GM12873 (cell line): ENCODE data around the gene PHLDA2.

Experiments
- TF ChIP-seq, protein P1 (sequence below): IDR thresholded peaks from 2 replicates; pipeline ENCODE4 v1.5.1; 2012; ENCODE audit warnings: low read depth, mild to moderate bottlenecking, moderate library complexity, low read length, control low read depth; ENCODE audit not compliant: insufficient read depth; ENCODE audit errors: missing control alignments

Gene PHLDA2

DNA sequence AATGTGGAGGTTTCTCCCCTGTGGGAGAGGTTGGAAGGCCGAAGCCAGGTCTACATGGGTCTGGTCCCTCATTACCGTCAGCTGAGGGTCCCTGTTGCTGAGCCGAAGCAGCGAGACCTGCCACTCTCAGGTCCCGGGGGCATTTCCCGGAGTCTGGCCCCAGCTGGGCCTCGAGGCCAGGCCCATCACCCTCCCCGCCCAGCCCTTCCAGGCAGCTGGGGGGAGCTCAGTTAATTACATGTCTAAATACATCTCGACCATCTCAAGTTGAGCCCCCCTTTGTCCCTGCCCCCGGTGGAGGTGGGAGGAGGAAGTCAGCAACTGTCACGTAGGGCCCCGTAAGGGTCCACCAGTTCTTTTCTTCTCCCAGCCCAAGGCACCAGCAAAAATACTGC, 47.2 kb downstream of the PHLDA2 start:
- TF ChIP-seq, protein P1, sequence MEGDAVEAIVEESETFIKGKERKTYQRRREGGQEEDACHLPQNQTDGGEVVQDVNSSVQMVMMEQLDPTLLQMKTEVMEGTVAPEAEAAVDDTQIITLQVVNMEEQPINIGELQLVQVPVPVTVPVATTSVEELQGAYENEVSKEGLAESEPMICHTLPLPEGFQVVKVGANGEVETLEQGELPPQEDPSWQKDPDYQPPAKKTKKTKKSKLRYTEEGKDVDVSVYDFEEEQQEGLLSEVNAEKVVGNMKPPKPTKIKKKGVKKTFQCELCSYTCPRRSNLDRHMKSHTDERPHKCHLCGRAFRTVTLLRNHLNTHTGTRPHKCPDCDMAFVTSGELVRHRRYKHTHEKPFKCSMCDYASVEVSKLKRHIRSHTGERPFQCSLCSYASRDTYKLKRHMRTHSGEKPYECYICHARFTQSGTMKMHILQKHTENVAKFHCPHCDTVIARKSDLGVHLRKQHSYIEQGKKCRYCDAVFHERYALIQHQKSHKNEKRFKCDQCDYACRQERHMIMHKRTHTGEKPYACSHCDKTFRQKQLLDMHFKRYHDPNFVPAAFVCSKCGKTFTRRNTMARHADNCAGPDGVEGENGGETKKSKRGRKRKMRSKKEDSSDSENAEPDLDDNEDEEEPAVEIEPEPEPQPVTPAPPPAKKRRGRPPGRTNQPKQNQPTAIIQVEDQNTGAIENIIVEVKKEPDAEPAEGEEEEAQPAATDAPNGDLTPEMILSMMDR, result no peak

DNA sequence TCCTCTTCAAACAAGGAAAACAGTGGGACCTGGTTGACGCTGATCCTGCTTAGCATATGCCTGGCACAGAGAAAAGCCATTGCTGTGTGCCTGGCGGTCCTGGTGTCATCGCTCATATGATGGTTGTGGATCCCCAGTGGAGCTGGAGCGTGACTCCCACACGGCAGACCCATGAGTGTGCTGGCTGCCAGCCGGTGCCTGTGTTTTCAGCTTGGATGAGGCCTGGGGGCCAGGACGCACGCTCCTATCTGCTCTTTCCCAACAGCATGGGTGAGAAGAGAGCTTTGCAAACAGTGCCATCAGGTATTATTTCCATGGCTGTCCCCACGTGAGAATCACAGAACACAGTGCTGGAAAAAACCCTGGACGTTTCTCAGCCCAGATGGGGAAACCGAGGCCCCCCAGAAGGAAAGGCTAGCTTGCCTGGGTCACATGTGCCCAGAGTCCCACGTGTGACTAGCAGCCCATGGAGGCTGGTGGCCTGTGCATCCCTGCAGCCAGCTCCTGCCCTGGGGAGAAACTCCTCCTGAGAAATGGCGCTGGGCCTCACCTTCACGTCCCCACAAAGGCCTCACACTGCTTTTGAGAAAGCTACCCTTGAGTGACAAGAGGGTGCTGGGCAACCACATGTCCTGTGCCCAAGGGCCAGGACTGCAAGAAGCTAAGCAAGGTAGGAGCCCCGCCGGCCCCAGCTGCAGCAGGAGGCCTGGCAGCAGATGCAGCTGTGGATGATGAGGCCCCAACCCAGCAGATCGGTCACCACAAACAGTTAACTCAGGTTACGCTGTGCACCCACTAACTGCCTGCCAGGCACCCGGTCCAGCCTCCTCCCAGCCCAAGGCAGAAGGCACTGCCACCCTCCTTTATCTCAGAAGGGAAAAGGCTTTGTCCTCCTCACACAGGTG, 47.9 kb downstream of the PHLDA2 start:
- TF ChIP-seq, protein P1, result no peak

DNA sequence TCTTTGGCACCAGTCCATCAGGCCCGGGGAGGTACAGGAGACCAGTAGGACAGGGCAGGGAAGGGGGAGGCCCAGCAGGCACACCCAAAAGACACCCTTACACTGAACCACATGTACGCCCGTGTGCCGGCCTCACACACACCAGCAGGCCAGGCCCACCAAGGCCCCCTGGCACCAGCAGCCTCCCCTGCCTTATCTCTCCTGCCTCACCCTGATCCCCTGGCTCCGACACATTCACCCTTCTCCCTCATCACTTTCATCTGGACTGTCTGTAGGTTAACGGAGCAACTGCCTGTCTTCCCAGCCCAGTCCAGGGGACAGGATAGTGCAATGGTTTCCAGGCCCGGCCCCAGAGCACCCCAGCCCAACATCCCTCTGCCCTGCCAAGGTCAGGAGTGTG, 48.6 kb downstream of the PHLDA2 start:
- TF ChIP-seq, protein P1, result no peak

DNA sequence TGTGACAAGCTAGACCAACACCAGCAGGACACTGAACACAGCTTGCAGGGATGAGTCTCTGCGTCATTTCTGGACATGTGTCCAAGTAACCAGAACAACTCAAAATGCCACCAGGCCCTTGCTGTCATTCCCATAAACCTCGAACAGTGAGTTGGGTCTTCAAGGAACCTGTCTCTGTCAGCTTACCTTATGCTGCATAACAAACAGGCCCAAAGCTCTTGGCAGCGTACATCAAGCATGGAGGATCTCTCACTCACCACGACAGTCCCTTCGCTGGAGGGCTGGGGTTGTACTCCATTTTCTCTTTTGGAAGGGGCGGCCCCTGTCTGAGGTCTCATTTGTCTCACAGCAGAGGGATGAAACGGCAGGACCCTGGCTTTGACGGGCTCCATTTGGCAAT, 50.4 kb downstream of the PHLDA2 start:
- TF ChIP-seq, protein P1, result no peak
